SKM-1 (cell line): ENCODE data around the gene NTN3.
"Not testable (repeated sequence)": the region's sequence is repeated elsewhere in the genome, so short reads cannot be mapped to it uniquely, and the experiment has no call there.

Experiments used
- DNase-seq: peaks from one replicate; lab custom pipeline; 2025; ENCODE audit not compliant: unreplicated experiment; lab: John Stamatoyannopoulos, UW

Gene NTN3

DNA sequence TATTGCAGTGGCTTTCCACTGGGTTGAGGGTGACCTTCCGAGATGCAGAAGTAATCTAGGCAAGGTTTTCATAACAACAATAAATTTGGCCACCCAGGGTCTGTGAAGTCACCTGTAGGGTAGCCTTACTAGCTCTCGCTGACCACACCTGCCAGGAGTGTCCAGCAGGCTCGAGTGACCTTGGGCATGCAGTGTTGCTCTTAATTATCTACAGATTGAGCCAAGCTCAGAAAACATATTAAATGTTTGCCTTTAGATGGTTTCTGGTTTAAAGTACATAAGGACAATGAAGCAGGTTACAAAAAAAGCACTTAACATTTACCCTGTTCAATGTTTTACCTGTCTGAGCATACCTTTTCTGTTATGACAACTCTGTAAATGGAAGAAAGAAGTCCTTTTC, 5.6 kb downstream of the NTN3 start:
- no peak for DNase-seq

DNA sequence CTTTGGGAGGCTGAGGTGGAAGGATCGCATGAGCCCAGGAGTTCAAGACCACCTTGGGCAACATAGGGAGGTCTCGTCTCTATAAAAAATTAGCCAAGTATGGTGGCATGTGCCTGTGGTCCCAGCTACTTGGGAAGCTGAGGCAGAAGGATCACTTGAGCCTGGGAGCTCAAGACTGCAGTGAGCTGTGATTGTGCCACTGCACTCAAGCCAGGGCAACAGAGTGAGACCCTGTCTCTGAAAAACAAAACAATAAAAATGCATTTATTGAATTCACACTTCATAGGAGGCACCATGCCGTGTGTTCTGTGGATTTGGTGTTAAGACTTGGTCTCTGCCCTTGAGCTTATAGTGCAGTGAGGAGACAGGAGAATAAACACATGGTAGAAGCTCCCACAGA, 6.2 kb downstream of the NTN3 start:
- DNase-seq = no peak

- no peak for DNase-seq
Observed at GRCh38 chr16:2478279-2478678, 7.2 kb downstream of the NTN3 start.

DNA sequence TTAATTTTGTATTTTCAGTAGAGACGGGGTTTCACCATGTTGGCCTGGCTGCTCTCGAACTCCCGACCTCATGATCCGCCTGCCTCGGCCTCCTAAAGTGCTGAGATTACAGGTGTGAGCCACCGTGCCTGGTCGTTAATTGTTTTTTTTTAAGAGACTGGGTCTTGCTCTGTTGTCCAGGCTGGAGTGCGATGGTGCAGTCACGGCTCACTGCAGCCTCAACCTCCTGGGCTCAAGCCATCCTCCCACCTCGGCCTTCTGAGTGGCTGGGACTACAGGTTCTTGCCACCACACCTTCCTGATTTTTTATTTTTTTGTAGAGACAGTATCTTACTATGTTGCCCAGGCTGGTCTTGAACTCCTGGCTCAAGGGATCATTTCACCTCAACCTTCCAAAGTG, 8.9 kb downstream of the NTN3 start:
- not testable (repeated sequence) for DNase-seq

DNA sequence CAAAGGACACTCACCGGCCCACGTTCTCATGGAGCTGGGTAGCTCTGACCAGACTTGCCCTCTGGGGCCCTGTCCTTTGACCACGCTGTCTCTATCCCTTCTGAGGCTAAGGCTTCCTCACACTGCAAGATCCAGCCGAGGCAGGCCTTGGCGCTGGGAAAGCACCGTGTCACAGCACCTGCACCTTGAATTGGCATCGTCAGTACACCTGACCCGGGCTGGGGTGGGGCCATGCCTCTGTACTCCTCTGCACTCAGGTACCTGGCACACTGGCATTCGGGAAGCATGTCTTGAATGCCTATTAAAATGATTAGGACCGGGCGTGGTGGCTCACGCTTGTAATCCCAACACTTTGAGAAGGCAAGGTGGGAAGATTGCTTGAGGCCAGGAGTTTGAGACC, 9.9 kb downstream of the NTN3 start:
- DNase-seq = no peak

- DNase-seq = no peak
Observed at GRCh38 chr16:2481676-2482075, 10.6 kb downstream of the NTN3 start.

- no peak for DNase-seq
Observed at GRCh38 chr16:2482249-2482648, 11.2 kb downstream of the NTN3 start.

GRCh38 chr16:2482708-2483534, 11.8 kb downstream of the NTN3 start:
- no peak for DNase-seq

- DNase-seq = no peak
Observed at GRCh38 chr16:2483939-2484897, 13.1 kb downstream of the NTN3 start.

- no peak for DNase-seq
Observed at GRCh38 chr16:2484898-2485508, 13.9 kb downstream of the NTN3 start.

DNA sequence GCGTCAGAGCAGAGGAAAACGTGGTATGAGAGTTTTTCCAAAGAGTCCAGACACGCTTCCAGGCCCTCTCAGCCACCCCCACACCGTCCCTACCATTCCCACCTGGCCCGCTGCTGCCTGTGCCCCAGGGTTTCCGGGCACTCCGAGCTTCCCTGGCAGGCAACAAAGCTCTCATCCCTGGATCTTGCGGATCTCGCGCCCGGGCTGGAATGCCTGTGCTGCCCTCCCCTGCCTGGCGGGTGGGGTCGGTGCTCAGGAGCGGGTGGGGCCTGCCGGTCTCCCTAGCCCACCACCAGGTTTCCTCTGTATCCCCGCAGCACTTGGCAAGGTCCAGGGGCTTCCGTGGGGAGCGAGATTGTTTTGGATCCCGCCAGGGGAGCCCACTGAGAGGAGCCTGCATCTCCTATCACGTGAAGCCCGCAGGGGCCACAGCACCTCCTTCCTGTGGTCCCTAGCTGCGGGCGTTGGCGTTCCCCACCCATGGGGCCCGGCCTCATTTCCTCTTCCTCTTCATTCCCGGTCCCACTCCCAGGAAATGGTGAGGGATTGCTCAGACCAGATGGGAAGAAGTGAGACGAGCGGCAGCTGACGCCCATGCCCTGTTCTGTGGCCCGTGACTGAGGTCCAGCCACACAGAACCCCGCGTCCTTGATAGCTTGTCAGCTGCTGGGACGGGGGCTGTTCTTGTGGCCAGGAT, 14.9 kb downstream of the NTN3 start:
- no peak for DNase-seq

GRCh38 chr16:2486645-2487516, 15.8 kb downstream of the NTN3 start:
- DNase-seq = no peak

DNA sequence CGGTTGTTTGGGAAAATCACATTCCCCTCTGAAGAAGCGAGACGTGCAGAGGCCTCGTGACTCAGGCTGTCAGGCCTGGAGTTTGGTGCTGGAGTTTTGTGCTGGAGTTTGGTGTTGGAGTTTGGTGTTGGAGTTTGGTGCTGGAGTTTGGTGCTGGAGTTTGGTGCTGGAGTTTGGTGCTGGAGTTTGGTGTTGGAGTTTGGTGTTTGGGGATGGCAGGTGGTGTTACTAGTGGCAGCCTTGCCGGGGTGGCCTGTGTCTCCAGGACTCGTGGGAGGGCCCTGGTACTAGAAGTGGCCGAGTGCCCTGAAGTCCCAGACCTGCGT, 16.4 kb downstream of the NTN3 start:
- no peak for DNase-seq

DNA sequence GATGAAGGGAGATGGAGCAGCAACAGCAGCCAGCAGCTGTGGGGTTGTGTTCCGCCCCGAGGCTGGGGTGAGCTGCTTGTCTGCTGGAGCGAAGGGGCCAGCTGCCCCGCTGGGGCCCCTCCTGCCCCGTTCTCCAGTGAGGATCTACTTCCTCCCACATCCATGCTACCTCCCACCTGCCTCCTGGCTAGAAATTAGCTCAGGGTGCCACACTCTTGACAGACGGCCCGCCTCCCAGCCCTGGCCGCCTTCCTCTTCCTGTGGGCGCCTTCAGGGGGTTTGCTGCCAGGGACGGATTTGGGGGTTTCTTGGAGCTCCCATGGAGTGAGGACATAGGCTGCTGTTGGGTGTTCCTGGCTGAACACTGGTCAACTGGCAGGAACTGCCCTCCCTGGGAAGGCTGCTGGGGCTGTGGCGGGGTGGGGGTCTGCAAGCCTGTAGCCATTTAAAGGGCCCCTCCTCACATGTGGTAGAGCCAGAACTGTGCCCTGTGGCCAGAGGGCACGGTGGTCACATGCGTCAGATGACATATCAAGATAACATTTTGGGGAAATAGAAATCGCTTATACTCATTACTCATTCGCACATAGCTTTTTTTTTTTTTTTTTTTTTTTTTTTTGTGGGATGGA, 16.9 kb downstream of the NTN3 start:
- no peak for DNase-seq

GRCh38 chr16:2489581-2489980, 18.5 kb downstream of the NTN3 start:
- DNase-seq = no peak

GRCh38 chr16:2490190-2491105, 19.4 kb downstream of the NTN3 start:
- no peak for DNase-seq

- no peak for DNase-seq
Observed at GRCh38 chr16:2492292-2492691, 21.2 kb downstream of the NTN3 start.

GRCh38 chr16:2493605-2494004, 22.5 kb downstream of the NTN3 start:
- DNase-seq = no peak

DNA sequence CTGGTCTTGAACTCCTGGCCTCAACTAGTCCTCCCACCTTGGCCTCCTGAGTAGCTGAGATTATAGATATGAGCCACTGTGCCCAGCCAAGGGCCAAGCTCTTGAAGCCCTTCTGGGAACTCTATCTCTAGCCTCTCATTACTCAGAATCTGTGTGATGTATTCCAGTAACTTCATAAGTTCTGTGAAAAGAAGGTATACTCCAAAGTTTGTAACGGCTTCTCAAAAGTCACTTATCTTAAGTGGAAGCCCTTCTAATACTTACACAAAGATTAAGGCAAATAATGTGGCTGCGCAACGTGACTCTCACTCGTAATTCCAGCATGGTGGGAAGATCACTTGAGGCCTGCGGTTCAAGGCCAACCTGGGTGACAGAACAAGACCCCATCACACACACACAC, 23.5 kb downstream of the NTN3 start:
- no peak for DNase-seq
